ENCODE data around the gene LSAMP.

- TF ChIP-seq CTCF (conservative IDR thresholded peaks at IDR 0.05; ENCODE audit: low read depth, low read length) (no peak), FOS (IDR thresholded peaks at IDR 0.05; ENCODE audit: low read depth, low read length) (no peak), POLR2A (IDR thresholded peaks at IDR 0.05; ENCODE audit: low read depth, low read length) (no peak)
Observed at GRCh38 chr3:116040152-116040551, 405.1 kb downstream of the LSAMP start.
